ENCODE data around the gene HOXA10. TPM values are rescaled to one million over a fixed set of nuclear protein-coding genes. Genes with fewer than 3 reads are reported as not detected.

HOXA10 gene
- total RNA-seq, 1 donor from 2014 or later = 4.9 TPM

DNA sequence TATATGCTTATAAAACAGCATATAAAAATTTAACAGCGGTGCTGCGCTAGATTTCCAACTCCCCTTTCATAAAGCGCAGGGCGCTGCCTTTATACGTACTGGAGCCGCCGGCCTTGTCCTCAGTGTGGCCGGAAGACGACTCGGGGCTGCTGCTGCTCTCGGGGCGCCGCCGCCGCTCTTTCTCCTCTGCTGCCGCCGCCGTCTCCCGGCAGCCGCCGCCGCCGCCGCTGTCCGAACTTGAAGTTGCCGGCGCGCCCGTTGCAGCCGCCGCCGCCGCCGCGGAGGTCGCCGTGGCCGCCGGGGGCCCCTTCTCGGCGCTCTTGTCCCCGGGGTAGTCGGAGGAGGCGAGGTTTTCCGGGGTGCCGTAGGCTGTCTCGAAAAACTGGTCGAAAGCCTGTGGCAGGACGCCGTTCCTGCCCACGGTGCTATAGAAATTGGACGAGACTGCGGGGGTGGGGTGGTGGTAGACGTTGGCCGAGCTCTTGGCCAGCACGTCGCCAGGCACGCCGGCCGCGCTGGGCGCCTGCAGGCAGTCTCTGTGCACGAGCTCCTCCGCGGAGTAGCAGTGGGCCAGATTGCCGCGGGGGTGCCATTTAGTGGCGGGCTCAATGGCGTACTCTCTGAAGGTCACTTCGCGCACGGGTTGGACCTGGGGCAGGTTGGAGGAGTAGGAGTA, 10.4 kb upstream of the HOXA10 start:
- DNase-seq (ENCODE audit: extremely low spot score, unreplicated experiment) = peak; percentile 68
- peak overlapping the region; percentile 51 for H3K27ac Mint-ChIP-seq
- no peaks in the 10 kb centered on the region for H3K9me3 Mint-ChIP-seq
- TF ChIP-seq, protein P1, sequence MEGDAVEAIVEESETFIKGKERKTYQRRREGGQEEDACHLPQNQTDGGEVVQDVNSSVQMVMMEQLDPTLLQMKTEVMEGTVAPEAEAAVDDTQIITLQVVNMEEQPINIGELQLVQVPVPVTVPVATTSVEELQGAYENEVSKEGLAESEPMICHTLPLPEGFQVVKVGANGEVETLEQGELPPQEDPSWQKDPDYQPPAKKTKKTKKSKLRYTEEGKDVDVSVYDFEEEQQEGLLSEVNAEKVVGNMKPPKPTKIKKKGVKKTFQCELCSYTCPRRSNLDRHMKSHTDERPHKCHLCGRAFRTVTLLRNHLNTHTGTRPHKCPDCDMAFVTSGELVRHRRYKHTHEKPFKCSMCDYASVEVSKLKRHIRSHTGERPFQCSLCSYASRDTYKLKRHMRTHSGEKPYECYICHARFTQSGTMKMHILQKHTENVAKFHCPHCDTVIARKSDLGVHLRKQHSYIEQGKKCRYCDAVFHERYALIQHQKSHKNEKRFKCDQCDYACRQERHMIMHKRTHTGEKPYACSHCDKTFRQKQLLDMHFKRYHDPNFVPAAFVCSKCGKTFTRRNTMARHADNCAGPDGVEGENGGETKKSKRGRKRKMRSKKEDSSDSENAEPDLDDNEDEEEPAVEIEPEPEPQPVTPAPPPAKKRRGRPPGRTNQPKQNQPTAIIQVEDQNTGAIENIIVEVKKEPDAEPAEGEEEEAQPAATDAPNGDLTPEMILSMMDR (conservative IDR thresholded peaks at IDR 0.05) = no peak
- no peaks in the 10 kb centered on the region for H3K36me3 Mint-ChIP-seq
- H3K27me3 Mint-ChIP-seq = peaks cover 99% of the 10 kb centered on the region
- H3K4me1 Mint-ChIP-seq (ENCODE audit: unreplicated experiment) = peaks cover 19% of the 10 kb centered on the region
- H3K4me3 Mint-ChIP-seq = peak overlapping the region; percentile 81

DNA sequence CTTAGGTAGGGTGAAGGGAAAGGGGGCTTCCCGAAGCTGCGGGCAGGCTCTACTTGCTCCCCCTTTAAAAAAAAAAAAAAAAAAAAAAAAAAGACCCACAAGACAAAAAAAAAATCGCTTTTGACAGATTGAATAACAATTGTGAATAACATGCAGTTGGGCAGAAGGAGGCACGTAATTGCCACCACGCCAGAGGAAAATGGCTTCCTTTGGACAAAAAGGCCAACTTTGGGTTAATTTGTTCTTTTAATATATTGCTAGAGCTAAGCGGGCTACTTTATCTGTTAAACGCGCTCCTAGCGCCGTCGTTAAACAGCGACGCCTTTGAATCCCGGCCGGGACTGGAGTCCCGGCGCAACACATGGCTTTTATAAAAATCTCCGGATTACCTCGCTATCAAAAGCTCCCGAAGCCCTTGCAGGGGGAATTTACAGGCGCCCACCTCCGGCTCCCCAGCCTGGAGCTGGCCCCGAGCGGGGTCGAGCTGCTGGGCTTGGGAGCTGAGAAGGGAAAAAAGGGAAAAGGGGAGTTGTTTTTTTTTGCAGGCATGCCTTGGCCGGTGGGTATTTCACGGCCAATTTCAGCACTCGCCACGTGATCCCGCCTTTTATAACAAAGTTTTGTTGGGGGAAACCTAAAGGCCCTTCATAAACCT, 9.7 kb upstream of the HOXA10 start:
- H3K27ac Mint-ChIP-seq = peak overlapping the region; percentile 41
- peaks cover 99% of the 10 kb centered on the region for H3K27me3 Mint-ChIP-seq
- peak; percentile 58 for DNase-seq (ENCODE audit: extremely low spot score, unreplicated experiment)
- peak overlapping the region; percentile 77 for H3K4me3 Mint-ChIP-seq
- H3K9me3 Mint-ChIP-seq = no peaks in the 10 kb centered on the region
- H3K36me3 Mint-ChIP-seq = no peaks in the 10 kb centered on the region
- TF ChIP-seq, protein P1 (conservative IDR thresholded peaks at IDR 0.05) = no peak
- peaks cover 21% of the 10 kb centered on the region for H3K4me1 Mint-ChIP-seq (ENCODE audit: unreplicated experiment)

DNA sequence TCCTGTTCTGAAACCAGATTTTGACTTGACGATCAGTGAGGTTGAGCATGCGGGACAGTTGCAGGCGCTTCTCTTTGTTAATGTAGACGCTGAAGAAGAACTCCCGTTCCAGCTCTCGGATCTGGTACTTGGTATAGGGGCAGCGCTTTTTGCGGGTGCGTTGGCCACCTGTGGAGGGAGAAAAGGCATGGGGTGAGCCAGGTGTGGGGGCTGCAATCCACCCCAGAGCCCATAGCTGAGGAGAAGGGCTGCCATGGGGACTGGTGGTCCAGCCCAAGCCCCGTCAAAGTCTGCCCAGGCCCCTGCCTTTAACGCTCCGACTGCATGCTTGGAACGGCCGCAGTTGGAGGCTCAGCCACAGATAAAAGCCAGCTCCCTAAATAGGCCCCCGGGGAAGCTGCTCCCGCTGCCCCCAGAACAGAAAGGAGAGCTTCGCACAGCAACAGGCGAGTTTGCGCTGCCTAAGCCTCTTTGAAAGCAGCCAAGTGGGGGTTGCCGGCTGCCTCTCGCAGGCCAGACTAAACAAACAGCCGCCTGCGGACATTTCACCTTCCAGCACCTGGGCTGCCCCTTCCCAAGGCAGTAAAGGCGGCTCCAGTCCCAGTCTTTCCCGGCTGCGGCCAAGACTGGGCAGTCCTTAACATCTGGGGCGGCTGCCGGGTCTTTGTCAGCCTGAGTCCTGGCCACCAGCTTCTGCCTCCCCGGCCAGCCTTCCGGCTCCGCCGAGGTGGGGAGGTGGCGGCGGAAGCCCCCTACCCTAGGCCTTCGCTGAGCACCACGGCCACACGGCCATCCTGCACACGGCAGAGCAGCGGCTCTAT, 9.0 kb upstream of the HOXA10 start:
- TF ChIP-seq, protein P1 (conservative IDR thresholded peaks at IDR 0.05) = no peak
- Mint-ChIP-seq H3K4me1 (ENCODE audit: unreplicated experiment) (peaks cover 14% of the 10 kb centered on the region), H3K27me3 (peaks cover 99% of the 10 kb centered on the region), H3K4me3 (peak overlapping the region; percentile 77), H3K27ac (peak overlapping the region; percentile 29), H3K36me3 (no peaks in the 10 kb centered on the region), H3K9me3 (no peaks in the 10 kb centered on the region)
- peak; percentile 64 for DNase-seq (ENCODE audit: extremely low spot score, unreplicated experiment)

DNA sequence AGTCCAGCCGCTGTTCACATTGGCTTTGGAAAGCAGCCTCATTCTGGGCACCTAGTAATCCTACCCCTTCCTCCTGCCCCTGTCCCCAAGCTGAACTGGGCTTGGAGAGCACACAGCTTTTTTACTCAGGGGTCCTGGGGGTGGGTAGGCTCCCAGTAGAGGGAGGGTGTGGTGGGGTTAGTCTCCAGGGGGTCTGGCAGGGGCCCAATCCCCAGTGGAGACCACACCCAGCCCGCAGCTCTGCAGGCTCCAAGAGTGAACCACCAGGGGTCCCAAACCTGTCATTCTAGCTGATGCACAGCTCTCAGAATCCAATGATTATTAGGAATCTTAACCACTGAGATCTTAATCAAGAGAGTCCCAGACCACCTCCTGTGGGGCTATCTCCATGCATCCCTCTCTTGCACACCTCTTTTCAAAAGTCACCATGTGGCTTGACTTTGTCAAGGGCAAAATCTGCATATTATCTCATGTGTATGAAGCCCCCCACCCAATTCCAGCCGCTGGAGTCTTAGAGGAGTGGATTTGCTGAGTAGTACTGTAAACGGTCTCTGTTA, 8.2 kb upstream of the HOXA10 start:
- Mint-ChIP-seq H3K9me3 (no peaks in the 10 kb centered on the region), H3K4me3 (peak overlapping the region; percentile 68), H3K36me3 (no peaks in the 10 kb centered on the region), H3K4me1 (ENCODE audit: unreplicated experiment) (peaks cover 14% of the 10 kb centered on the region), H3K27ac (peak overlapping the region; percentile 29), H3K27me3 (peaks cover 99% of the 10 kb centered on the region)
- TF ChIP-seq, protein P1 (conservative IDR thresholded peaks at IDR 0.05) = no peak
- peak; percentile 45 for DNase-seq (ENCODE audit: extremely low spot score, unreplicated experiment)

DNA sequence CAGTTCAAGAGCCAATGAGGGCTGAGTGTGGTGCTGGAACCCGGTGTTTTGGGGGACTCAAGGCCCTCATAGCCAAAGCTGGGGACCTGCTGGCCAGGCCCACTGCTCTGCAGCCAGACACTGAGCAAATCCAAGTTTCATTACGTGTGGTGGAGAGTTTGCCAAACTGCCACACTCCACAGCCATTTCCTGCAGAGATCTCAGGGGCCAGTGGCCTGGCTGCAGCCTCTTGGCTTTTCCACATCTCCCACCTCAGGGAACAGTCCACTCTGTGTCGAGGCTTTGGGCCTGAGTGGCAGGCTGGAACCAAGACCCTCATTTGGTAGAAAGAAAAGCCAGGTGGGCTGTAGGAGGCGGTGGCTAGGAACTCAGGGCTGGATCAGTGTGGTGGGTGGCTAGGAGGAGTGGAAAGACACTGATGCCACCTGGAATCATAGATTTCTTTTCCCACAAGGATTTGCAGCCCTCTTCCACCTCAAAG, 7.7 kb upstream of the HOXA10 start:
- H3K4me3 Mint-ChIP-seq = no peak overlapping the region
- no peak overlapping the region for H3K27ac Mint-ChIP-seq
- no peaks in the 10 kb centered on the region for H3K9me3 Mint-ChIP-seq
- TF ChIP-seq, protein P1 (conservative IDR thresholded peaks at IDR 0.05) = no peak
- peaks cover 99% of the 10 kb centered on the region for H3K27me3 Mint-ChIP-seq
- DNase-seq (ENCODE audit: extremely low spot score, unreplicated experiment) = peak; percentile 34
- peaks cover 14% of the 10 kb centered on the region for H3K4me1 Mint-ChIP-seq (ENCODE audit: unreplicated experiment)
- H3K36me3 Mint-ChIP-seq = no peaks in the 10 kb centered on the region

All from type B pancreatic cell (in vitro differentiated cells).